ENCODE data around the gene FOXL1. TPM values are rescaled to one million over a fixed set of nuclear protein-coding genes. Genes with fewer than 3 reads are reported as not detected.
"Not testable (repeated sequence)": the region's sequence is repeated elsewhere in the genome, so short reads cannot be mapped to it uniquely, and the experiment has no call there.

Gene FOXL1
- total RNA-seq, 2 experiments from 2014 or later: not detected

GRCh38 chr16:86585821-86586611, 7.7 kb downstream of the FOXL1 start:
- H3K4me1 ChIP-seq (ENCODE audit: insufficient read depth, low read length): no peaks in the 10 kb centered on the region
- H3K4me1 Mint-ChIP-seq (ENCODE audit: low read depth): no peaks in the 10 kb centered on the region
- H3K9me3 Mint-ChIP-seq: no peaks in the 10 kb centered on the region
- H3K9me3 ChIP-seq (ENCODE audit: control insufficient read depth in 1 of 2, insufficient read depth in 1 of 2, low read length in 2 of 2): no peaks in the 10 kb centered on the region
- no peak overlapping the region for H3K4me3 Mint-ChIP-seq
- H3K36me3 ChIP-seq (ENCODE audit: insufficient read depth, low read length): no peaks in the 10 kb centered on the region
- ATAC-seq (ENCODE audit: poor library complexity) (no peak), DNase-seq (no peak)
- no peak overlapping the region for H3K27ac ChIP-seq (ENCODE audit: low read depth in 1 of 2, low read length in 2 of 2)
- peaks cover 44% of the 10 kb centered on the region for H3K27me3 Mint-ChIP-seq
- H3K36me3 Mint-ChIP-seq (ENCODE audit: low read depth): no peaks in the 10 kb centered on the region
- no peak overlapping the region for H3K4me3 ChIP-seq (ENCODE audit: low read length)
- ChIA-PET CTCF (no interaction called here), POLR2A (no interaction called here)
- no peak overlapping the region for H3K27ac Mint-ChIP-seq
- no peak for TF ChIP-seq CTCF (IDR thresholded peaks at IDR 0.05)
- intact Hi-C loops (cut with DNase I, micrococcal nuclease): no loop called here
- peaks cover 15% of the 10 kb centered on the region in 2 experiments for H3K27me3 ChIP-seq (ENCODE audit: control insufficient read depth in 1 of 2, insufficient read depth in 2 of 2, low read length in 2 of 2)

GRCh38 chr16:86587487-86587886, 9.1 kb downstream of the FOXL1 start:
- Histone ChIP-seq H3K27me3 (ENCODE audit: control insufficient read depth in 1 of 2, insufficient read depth in 2 of 2, low read length in 2 of 2) (peaks cover 9 to 12% of the 10 kb centered on the region in 2 experiments), H3K36me3 (ENCODE audit: insufficient read depth, low read length) (no peaks in the 10 kb centered on the region), H3K9me3 (ENCODE audit: control insufficient read depth in 1 of 2, insufficient read depth in 1 of 2, low read length in 2 of 2) (no peaks in the 10 kb centered on the region), H3K4me3 (ENCODE audit: low read length) (no peak overlapping the region), H3K27ac (ENCODE audit: low read depth in 1 of 2, low read length in 2 of 2) (no peak overlapping the region), H3K4me1 (ENCODE audit: insufficient read depth, low read length) (no peaks in the 10 kb centered on the region)
- peaks cover 42% of the 10 kb centered on the region for H3K27me3 Mint-ChIP-seq
- CTCF ChIA-PET: no interaction called here
- TF ChIP-seq CTCF (IDR thresholded peaks at IDR 0.05): no peak
- no peak overlapping the region for H3K4me3 Mint-ChIP-seq
- POLR2A ChIA-PET: no interaction called here
- no peak overlapping the region for H3K27ac Mint-ChIP-seq
- intact Hi-C loops (cut with DNase I, micrococcal nuclease): no loop called here
- ATAC-seq (ENCODE audit: poor library complexity) (no peak), DNase-seq (no peak)
- H3K9me3 Mint-ChIP-seq: no peaks in the 10 kb centered on the region
- H3K36me3 Mint-ChIP-seq (ENCODE audit: low read depth): no peaks in the 10 kb centered on the region
- no peaks in the 10 kb centered on the region for H3K4me1 Mint-ChIP-seq (ENCODE audit: low read depth)

GRCh38 chr16:86587955-86588354, 9.6 kb downstream of the FOXL1 start:
- H3K4me3 ChIP-seq (ENCODE audit: low read length); H3K9me3 ChIP-seq (ENCODE audit: control insufficient read depth in 1 of 2, insufficient read depth in 1 of 2, low read length in 2 of 2); H3K27ac Mint-ChIP-seq; DNase-seq; H3K4me1 Mint-ChIP-seq (ENCODE audit: low read depth); intact Hi-C loops (cut with DNase I, micrococcal nuclease); ATAC-seq (ENCODE audit: poor library complexity); CTCF ChIA-PET; POLR2A ChIA-PET; H3K4me1 ChIP-seq (ENCODE audit: insufficient read depth, low read length); H3K36me3 Mint-ChIP-seq (ENCODE audit: low read depth); H3K27ac ChIP-seq (ENCODE audit: low read depth in 1 of 2, low read length in 2 of 2); H3K9me3 Mint-ChIP-seq; H3K4me3 Mint-ChIP-seq; H3K36me3 ChIP-seq (ENCODE audit: insufficient read depth, low read length): not testable (repeated sequence)
- peaks cover 9 to 13% of the 10 kb centered on the region in 2 experiments for H3K27me3 ChIP-seq (ENCODE audit: control insufficient read depth in 1 of 2, insufficient read depth in 2 of 2, low read length in 2 of 2)
- H3K27me3 Mint-ChIP-seq: peaks cover 42% of the 10 kb centered on the region
